SH-SY5Y (cell line): ENCODE data around the gene TOE1.

Source experiments
- GATA2 ChIP-seq: IDR thresholded peaks from 2 replicates; pipeline ENCODE4 v1.6.1; 2011; ENCODE audit warnings: mild to moderate bottlenecking, low read depth, low read length
- GATA3 ChIP-seq: IDR thresholded peaks from 2 replicates; pipeline ENCODE4 v1.6.1; 2011; ENCODE audit warnings: low read depth, mild to moderate bottlenecking, low read length, moderate library complexity

The TOE1 gene

DNA sequence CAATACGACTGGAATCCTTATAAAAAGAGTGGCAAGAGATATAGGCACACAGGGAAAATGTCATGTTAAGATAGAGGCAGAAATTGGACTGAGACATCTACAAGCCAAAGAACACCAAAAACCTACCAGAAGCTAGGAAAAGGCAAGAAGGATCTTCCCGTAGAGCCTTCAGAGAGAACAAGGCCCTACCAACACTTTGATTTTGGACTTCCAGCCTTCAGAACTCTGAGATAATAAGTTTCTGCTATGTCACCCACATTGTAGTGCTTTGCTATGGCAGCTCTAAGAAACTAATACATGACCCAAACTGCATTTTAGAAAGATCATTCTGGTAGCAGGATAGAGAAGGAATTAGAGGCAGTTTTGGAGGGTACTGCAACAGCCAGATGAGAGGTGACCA lies 24.3 kb downstream of the TOE1 start:
- TF ChIP-seq GATA2: no peak
- no peak for TF ChIP-seq GATA3

DNA sequence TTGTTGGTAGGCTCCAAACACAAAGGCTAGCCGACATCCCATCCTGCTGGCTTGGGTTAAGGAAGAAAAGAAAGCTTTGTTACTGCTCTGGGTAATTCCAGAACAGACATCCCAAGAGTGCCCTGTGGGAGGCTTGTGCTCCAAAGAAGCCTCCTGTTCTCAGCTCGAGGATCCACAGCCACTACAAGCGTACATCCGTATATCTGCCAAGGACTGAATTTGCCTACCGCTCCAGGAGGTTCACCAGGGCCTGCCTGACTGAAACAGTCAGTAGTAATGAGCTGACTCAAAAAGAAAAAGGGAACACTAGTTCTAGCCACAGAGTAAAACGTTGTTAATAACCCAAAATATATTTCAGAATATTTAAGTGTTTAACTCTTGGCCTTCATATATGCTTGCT lies 25.1 kb downstream of the TOE1 start:
- TF ChIP-seq GATA3 (no peak), GATA2 (no peak)

DNA sequence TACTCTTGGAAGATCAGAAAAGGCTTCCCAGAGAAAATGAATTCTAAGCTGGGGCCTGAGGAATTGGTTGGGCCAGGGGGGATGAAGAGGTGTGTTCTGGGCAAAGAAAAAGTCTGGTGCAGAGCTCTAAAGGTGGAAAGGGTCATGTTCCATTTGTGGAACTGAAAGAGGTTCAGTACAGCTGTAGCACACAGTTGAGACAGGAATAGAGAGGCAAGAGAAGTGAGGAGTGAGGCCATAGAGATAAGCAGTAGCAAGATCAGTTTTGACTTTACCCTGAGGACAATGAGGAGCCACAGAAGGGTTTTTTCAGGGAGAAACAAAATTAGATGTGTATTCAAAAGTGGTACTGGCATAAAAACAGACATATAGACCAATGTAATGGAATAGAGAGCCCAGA lies 30.6 kb downstream of the TOE1 start:
- TF ChIP-seq GATA2 (no peak), GATA3 (no peak)

DNA sequence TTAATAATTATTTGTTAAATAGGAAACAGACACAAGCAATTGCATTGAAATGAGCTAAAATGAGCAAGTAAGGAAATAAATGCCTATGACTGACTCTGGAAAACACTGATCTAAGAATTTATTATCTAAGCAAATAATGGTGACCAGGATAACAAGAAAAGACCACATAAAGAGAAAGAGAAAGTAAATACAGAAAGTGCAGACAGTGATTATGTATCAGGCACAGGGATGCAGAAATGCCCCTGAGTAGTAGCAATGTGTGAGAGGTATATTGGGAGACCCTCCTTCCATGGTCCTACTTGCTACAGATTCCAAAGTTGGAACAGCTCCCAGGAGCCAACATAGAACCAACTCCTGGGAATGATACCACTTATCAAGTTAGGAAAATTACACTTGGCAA lies 33.6 kb downstream of the TOE1 start:
- TF ChIP-seq GATA3: no peak
- no peak for TF ChIP-seq GATA2

DNA sequence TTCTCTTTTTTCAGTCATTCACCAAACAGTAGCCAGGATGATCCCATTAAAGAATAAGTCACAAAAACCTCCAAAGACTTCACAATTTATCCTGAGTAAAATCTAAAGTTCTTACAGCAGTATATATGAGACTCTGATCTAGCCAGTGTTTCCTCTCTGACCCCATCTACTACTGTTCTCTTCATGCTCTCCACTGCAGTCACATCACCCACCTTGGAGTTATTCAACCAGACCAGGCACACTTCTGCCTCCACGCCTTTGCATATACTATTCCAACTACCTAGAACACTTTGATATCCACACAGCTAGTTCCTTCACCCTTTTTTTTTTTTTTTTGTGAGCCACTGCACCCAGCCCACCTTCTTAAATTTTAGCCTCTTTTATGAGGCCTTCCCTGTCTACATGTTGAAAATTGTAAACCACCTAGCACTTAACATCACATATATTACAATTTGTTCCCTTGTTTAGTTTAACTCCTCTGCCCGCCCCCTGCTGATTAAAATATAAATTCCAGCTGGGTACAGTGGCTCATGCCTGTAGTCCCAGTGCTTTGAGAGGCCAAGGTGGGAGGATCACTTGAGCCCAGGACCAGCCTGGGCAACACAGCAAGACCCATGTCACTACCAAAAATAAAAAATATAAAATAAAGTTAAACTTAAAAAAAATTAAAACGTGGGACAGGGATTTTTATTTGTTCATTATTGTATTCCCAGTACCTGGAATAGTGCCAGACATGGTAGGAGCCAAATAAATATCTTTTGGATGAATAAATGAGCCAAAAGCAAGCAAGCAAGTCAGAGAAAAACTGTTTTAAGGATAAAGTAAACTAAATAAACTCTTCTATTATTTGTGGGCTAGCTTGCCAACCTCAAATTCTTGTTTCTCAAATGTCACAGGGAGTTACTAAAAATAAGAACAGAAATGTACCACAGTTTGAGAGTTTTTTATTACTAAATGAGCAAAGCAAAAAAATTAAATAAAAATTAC lies 35.4 kb downstream of the TOE1 start:
- TF ChIP-seq GATA3: no peak
- no peak for TF ChIP-seq GATA2

DNA sequence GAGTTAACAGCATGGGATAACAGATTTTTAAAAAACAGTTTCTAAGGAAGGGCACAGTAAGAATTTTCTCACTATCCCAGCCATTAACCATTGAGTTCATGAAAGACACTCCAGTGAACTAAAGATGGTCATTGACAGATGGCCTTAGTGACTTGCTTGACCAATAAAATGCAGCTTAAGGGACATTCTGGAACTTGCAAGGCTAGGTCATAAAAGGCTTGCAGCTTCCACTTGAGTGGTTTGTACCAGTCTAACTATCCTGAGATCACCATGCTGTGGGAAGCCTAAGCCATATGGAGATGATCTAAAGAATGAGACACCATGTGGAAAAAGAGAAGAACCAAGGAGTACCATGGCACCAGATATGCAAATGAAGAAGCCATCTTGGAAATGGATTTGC lies 38.2 kb downstream of the TOE1 start:
- TF ChIP-seq GATA2 (no peak), GATA3 (no peak)

DNA sequence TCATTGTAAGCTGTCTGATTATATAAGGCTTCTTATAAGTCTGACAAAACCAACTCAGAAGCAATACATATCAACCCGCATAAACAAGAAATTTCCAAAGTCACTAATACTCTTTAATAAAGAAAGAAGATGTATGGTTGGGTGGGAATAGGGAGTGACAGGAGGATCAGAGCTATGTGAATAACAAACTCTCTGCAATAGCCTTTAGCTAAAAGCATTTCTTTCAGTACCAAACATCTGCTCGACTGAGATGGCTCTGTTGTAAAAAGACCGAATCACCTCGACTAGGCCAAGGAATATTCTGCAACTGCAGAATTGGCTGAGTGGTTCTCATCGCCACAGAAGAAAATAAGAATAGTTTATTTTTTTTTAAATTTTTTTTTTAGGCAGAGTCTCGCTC lies 39.6 kb downstream of the TOE1 start:
- TF ChIP-seq GATA2 (no peak), GATA3 (no peak)

DNA sequence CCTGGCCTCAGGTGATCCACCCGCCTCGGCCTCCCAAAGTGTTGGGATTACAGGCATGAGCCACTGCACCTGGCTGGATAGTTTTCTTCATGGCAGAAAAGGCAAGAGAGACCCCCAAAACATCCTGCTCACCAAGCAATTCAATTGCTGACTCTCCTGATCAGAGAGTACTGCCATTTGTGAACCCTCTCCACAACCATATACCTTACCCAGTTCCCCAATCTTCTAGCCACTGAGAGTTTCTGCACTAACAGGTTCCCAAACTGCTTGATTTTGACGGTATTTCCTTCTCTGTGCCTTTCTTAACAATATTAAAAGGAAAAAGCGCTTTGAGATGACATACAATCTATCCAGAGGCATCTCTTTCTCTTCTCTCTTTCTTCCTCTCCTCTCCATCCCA lies 40.2 kb downstream of the TOE1 start:
- no peak for TF ChIP-seq GATA3
- no peak for TF ChIP-seq GATA2

DNA sequence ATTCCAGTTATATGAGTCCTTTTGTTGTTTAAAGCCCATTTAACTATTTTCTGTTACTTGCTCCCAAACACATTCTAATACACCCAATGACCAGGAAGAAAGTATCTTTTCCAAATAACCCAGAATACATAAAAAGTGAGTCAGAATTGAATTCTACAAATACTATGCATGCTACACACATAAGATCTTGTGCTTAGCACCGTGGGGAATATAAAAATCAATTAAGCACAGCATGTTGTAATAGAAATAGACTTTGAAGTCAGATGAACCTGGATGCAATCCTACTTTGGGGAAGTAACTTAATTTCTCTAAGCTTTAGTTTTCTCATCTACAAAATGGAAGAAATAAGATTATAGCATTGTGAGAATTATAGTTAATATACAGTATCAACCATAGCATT lies 40.8 kb downstream of the TOE1 start:
- no peak for TF ChIP-seq GATA3
- TF ChIP-seq GATA2: no peak

DNA sequence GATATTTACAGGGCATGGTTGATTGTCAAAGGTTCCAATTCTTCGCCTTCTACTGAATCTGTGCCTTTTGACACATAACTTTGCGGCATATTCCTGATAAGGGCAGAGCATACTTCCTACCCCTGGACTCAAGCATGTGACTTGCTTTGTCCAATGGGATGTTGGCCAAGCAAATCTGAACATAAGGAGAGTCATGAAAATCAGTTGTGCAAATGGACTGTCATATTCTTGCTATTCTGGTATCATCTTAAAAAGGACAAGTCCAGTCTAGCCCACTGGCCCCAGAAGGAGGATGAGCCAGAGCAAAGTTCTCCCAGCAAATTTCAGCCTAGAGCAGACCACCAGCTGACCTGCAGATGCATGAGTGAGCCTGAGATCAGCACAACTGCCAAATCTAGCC lies 41.3 kb downstream of the TOE1 start:
- TF ChIP-seq GATA3 (no peak), GATA2 (no peak)

DNA sequence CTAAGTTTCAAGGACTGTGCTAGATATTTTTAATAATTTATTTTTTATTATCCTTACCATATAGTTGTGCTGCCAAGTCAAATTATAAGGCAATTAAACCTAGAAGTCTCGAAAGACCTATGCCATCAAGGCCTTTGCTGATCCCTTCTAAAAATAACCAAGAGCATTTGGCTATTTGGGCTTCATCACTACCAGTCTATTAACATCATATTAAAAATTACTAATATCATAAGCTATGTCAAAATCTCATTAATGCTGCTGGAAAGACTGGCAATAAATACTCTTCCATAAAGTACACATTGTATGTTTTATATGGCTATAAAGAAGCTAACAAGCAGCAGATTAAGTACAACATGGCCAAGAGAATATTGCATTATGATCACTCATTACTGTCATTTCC lies 43.2 kb downstream of the TOE1 start:
- TF ChIP-seq GATA3 (no peak), GATA2 (no peak)

DNA sequence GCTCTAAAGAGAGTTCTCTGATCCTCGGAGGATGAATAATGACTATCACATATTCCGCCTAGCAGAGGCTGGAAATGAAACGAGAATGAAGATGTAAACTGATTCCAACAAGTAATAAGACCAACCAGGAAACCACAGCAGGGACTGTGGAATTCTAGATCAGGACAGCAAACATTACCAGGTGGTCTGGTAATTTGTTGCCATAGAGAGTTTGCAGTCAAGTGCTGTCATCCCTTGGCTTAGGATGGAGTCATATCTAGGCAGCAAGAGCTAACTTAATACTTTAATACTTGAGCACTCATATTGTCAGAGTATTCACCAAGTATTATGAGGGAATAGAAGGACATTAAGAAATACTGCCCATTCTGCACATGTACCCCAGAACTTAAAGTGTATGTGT lies 45.3 kb downstream of the TOE1 start:
- TF ChIP-seq GATA3 (no peak), GATA2 (no peak)

DNA sequence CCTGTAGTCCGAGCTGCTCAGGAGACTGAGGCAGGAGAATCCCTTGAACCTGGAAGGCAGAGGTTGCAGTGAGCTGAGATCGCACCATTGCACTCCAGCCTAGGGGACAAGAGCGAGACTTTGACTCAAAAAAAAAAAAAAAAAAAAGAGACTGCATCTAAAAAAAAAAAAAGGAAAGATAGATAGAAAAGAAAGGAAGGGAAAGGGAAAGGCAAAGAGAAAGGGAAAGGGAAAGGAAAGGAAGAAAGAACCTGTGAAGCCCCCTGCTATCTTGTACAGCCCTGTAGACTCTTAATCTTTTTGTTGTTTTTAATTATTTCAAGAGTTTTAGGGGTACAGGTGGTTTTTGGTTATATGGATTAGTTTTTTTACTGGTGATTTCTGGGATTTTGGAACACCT lies 46.2 kb downstream of the TOE1 start:
- TF ChIP-seq GATA3: no peak
- TF ChIP-seq GATA2: no peak
